Frontal cortex (tissue), 4 donors: ENCODE results near the gene OGFRL1. TPM values are rescaled to one million over a fixed set of nuclear protein-coding genes. Genes with fewer than 3 reads are reported as not detected.

Experiments
- DNase-seq, 2 donors: peaks; one replicate each; pipeline ENCODE4 v3.0.0; 2012; ENCODE audit warnings: low spot score in 2 of 2
- FAIRE-seq: peaks from 2 replicates; lab custom pipeline; 2012; peaks lifted over from hg19 to GRCh38; lab: Jason Lieb, UNC
- total RNA-seq: library from RNA; depleted of rRNA; stranded (reverse); fragments of >200 nt; gene quantifications from one replicate; pipeline ENCODE4 v1.2.3, GENCODE V29; 2014
- donor health status: control.
- donor health status: control.
- donor health status: control.

The OGFRL1 gene
- total RNA-seq, 1 donor from 2014 or later, result 23.2 TPM

GRCh38 chr6:71330501-71330900 lies 41.9 kb downstream of the OGFRL1 start:
- FAIRE-seq (no peak), DNase-seq (no peak)

DNA sequence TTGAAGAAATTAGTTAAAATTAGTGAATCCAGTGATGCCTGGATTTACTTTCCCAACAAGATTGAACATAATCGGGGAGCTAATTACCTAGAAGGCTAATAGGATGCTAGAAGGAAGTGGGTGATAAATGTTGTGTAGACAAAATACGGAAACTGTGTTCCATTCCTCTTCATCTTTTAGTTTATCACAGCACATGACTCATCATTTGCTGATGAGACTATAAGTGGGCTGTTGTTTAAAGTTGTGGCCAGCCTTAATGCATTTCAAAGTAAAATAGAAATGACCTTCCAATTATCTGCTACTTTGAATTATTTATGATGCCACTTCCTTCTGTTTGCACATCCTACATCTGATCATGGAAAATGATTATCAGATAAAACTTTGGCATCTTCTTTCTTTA lies 43.4 kb downstream of the OGFRL1 start:
- no peak for FAIRE-seq
- no peak for DNase-seq

DNA sequence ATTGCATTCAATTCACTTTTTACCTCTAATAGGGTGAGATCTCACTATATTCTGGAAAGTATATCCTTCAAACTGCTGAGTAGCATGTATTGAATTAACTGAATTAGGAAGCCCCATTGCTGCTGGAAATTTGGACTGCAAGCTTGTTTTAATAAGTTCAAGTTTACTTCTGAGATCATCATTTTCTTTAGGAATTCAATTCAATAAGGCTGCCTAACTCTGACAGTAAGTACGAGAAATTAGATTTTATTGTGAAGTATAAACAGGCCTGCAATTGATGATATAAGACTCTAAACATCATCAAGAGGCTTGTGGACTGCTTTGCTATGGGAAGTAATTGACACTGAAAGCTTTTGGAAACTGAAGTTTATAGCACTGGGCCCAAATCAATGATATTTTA lies 44.4 kb downstream of the OGFRL1 start:
- no peak for DNase-seq
- no peak for FAIRE-seq

DNA sequence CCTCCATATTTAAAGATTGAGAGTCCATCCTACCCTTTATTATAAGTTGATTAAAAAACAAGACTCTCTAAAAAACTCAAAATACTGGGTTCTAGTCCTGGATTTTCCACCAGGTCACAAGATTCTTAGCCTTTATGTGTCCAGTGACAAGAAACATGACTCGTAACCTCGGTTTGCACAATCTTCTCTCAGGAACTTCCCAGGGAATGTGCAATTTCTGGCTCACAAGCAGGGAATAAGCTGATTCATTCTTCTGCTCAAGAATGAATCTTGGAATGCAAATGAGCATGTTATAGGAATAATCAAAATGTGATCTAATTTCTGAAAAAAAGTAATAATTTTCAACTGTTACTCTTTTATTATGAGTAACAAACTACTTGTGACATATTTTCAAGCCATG lies 45.1 kb downstream of the OGFRL1 start:
- FAIRE-seq, result no peak
- DNase-seq, result no peak

GRCh38 chr6:71334768-71335167 lies 46.2 kb downstream of the OGFRL1 start:
- no peak for FAIRE-seq
- no peak for DNase-seq

GRCh38 chr6:71335544-71335943 lies 46.9 kb downstream of the OGFRL1 start:
- no peak for DNase-seq
- no peak for FAIRE-seq

DNA sequence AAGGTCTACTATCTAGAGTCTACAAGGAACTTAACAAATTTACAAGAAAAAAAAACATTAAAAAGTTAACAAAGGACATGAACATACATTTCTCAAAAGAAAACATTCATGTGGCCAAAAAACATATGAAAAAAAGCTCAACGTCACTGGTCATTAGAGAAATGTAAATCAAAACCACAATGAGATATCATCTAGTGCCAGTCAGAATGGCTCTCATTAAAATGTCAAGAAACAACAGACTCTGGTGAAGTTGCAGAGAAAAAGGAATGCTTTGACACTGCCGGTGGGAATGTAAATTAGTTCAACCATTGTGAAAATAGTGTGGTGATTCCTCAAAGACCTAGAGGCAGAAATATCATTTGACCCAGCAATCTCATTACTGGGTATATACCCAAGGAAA lies 48.3 kb downstream of the OGFRL1 start:
- FAIRE-seq, result no peak
- no peak for DNase-seq

GRCh38 chr6:71338540-71339316 lies 50.1 kb downstream of the OGFRL1 start:
- FAIRE-seq, result no peak

GRCh38 chr6:71342772-71343171 lies 54.2 kb downstream of the OGFRL1 start:
- no peak for DNase-seq
- no peak for FAIRE-seq

More at GRCh38 chr6:71338540-71339316, 50.1 kb downstream of the OGFRL1 start:
- DNase-seq, result no peak

DNA sequence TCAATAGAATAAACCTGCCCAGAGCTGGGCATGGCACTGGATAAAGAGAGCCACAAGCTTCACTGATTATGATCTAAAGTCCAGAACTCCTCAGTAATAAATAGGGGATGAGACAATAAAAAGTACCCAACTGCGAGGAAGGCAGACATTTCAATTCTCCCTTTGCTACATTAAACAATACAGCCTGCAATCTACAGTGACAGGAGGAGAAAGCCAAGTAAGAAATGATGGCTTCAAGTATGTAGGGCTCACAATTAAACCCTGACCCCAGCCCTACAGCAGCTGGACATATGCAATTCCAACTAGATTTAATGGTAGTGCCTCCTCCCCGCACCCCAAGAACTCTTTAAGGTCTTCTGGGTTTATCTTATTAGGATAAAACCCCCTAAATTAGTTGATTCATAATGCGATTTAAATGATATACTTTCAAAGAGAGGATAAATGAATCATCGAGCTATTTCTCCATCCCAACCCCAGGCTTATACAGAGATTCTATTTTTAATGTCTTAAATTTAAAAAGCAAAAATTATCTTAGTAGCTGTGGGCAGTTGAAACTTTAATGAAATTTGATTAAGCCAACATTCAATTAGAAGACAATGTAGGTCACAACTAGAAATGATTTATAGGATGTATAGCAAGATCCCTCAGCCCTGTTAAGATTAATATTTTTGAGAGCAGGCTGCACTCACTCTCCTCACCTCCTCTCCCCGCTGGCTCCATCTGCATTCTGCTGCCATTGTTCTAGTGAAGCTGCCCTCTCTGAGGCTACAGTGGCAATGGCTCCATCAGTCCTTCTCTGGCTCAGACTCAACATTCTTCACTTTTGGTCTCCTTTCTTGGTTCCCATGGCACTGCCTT lies 57.1 kb downstream of the OGFRL1 start:
- DNase-seq, result no peak
- no peak for FAIRE-seq

- FAIRE-seq, result no peak
- no peak for DNase-seq
These were observed 57.7 kb downstream of the OGFRL1 start for GRCh38 chr6:71346334-71346694.

GRCh38 chr6:71347119-71347518 lies 58.5 kb downstream of the OGFRL1 start:
- DNase-seq (no peak), FAIRE-seq (no peak)

GRCh38 chr6:71349395-71349794 lies 60.8 kb downstream of the OGFRL1 start:
- DNase-seq (no peak), FAIRE-seq (peak; percentile 94)

- FAIRE-seq, result no peak
- no peak for DNase-seq
These were observed 61.5 kb downstream of the OGFRL1 start for GRCh38 chr6:71349976-71350615.

DNA sequence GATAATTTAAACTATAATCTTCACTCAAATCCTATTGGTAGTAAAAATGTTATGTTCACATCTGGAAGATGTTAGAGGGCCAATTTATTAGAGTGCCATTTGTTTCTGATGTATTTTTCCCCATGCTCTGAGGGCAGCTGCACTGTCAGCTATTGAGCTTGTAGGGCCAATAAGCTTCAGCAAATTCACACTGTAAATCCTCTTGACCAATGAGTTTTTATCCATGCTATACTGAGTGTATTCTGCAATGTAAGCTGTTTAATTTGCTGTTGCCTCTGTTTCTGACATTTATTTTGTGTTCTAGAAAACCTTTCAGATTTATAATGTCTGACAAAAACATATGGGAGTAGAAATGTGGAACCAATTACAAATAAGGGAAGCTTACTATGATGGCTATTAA lies 62.6 kb downstream of the OGFRL1 start:
- FAIRE-seq, result no peak
- no peak for DNase-seq
